Activated T-cell treated with anti-CD3 and anti-CD28 coated beads, Interleukin-2, amount 50 U/mL, for 4 hours (primary cell): ENCODE results near the gene ATF5. TPM values are rescaled to one million over a fixed set of nuclear protein-coding genes. Genes with fewer than 3 reads are reported as not detected.
A peak's percentile ranks its signal among the peaks of the same experiment; 100 is the strongest.
"Not testable (repeated sequence)": the region's sequence is repeated elsewhere in the genome, so short reads cannot be mapped to it uniquely, and the experiment has no call there.

ENCODE experiments used
- ATAC-seq, 2 donors: fragments of 200-7000 bp; cut with Tn5 transposase; one replicate each; pipeline ENCODE4 v1.10.0; 2021
- DNase-seq: peaks from one replicate; pipeline ENCODE4 v3.0.0-alpha.2; 2020
- H3K27me3 Mint-ChIP-seq: one replicate; pipeline ENCODE4 v1.8.0; 2021; ENCODE audit warnings: low read depth, mixed read lengths
- H3K36me3 Mint-ChIP-seq: one replicate; pipeline ENCODE4 v1.8.0; 2022; ENCODE audit warnings: mixed read lengths; ENCODE audit not compliant: insufficient read depth
- H3K4me1 Mint-ChIP-seq: one replicate; pipeline ENCODE4 v1.8.0; 2021; ENCODE audit warnings: low read depth, mixed read lengths
- H3K4me3 Mint-ChIP-seq: one replicate; pipeline ENCODE4 v1.8.0; 2021; ENCODE audit warnings: mild to moderate bottlenecking, moderate library complexity, mixed read lengths
- H3K9me3 Mint-ChIP-seq: one replicate; pipeline ENCODE4 v1.8.0; 2021; ENCODE audit warnings: mixed read lengths
- total RNA-seq, 3 donors: library from RNA; stranded (reverse); gene quantifications; one replicate each; pipeline ENCODE4 v1.2.1, GENCODE V29; 2021

ATF5 gene
- total RNA-seq, 3 donors from 2014 or later, result 58.4 to 73.1 (median 60.6) TPM

GRCh38 chr19:49924004-49924880 lies 4.8 kb upstream of the ATF5 start:
- no peak for ATAC-seq
- no peak for DNase-seq
- Mint-ChIP-seq H3K9me3 (no peaks in the 10 kb centered on the region), H3K4me1 (peaks cover 48% of the 10 kb centered on the region), H3K4me3 (no peak overlapping the region), H3K27me3 (no peaks in the 10 kb centered on the region), H3K36me3 (peaks cover 39% of the 10 kb centered on the region)

GRCh38 chr19:49924881-49925210 lies 4.2 kb upstream of the ATF5 start:
- Mint-ChIP-seq H3K4me1 (peaks cover 49% of the 10 kb centered on the region), H3K36me3 (peaks cover 39% of the 10 kb centered on the region)
- not testable (repeated sequence) for H3K4me3 Mint-ChIP-seq, ATAC-seq, H3K27me3 Mint-ChIP-seq, H3K9me3 Mint-ChIP-seq, DNase-seq

- DNase-seq (no peak), ATAC-seq (no peak)
- Mint-ChIP-seq H3K4me3 (peak overlapping the region; percentile 13), H3K9me3 (peaks cover 4% of the 10 kb centered on the region), H3K36me3 (peaks cover 39% of the 10 kb centered on the region), H3K27me3 (no peaks in the 10 kb centered on the region), H3K4me1 (peaks cover 52% of the 10 kb centered on the region)
Measured at GRCh38 chr19:49925486-49925885, 3.5 kb upstream of the ATF5 start.

- Mint-ChIP-seq H3K27me3 (no peaks in the 10 kb centered on the region), H3K4me3 (no peak overlapping the region), H3K4me1 (peaks cover 52% of the 10 kb centered on the region), H3K9me3 (peaks cover 4% of the 10 kb centered on the region), H3K36me3 (peaks cover 36% of the 10 kb centered on the region)
- DNase-seq (no peak), ATAC-seq (no peak)
Measured at GRCh38 chr19:49926515-49926914, 2.5 kb upstream of the ATF5 start.

GRCh38 chr19:49927526-49928264 lies 1.3 kb upstream of the ATF5 start:
- H3K9me3 Mint-ChIP-seq, result peaks cover 8% of the 10 kb centered on the region
- H3K27me3 Mint-ChIP-seq, result no peaks in the 10 kb centered on the region
- peaks cover 56% of the 10 kb centered on the region for H3K4me1 Mint-ChIP-seq
- ATAC-seq (no peak), DNase-seq (no peak)
- peaks cover 38% of the 10 kb centered on the region for H3K36me3 Mint-ChIP-seq
- H3K4me3 Mint-ChIP-seq, result peak overlapping the region; percentile 98

DNA sequence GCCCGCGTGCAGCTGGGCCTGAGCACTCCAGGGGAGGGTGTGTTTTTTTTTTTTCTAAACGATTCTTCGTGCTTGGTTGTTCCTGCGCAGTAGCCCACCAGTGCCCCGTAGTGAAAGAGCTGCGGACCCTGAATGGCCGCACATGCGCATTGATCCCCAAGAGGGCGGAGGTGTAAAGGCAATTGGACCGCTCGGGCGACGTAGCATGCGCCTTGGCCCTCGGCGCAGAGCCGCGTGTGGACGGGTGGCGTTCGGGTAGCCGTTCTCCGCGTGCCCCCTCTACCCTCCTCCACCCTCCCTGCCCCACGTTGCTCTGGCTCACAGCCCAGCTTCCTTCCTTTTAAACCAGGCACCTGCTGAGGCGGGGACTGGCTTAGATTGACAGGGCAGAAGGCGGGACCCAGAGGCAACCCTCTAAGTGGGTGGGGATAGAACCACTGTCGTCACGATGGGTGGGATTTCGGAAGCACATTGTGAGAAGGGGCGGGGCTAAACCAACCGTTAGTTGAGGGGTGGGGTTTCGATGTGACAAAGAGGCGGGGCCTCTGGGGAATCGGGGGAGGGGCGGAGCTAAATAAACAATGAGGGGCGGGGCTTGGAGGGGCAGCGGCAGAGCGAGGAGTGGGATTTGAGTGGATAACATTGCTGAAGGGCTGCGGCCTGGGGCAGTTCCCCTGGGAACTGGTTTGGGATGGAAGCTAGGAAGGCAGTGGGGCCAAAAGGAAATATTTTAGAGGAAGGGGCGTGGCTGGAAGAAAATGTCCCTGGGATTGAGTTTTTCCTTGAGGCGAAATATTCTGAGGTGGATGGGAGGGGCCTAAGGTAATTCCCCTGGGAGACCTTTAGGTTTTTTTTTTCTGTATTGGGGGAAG lies 842 bp downstream of the ATF5 start:
- Mint-ChIP-seq H3K36me3 (peaks cover 34% of the 10 kb centered on the region), H3K4me3 (peak overlapping the region; percentile 98), H3K4me1 (peaks cover 59% of the 10 kb centered on the region), H3K27me3 (no peaks in the 10 kb centered on the region), H3K9me3 (peaks cover 8% of the 10 kb centered on the region)
- ATAC-seq (peak; percentile 81 to 87), DNase-seq (peak; percentile 89)

DNA sequence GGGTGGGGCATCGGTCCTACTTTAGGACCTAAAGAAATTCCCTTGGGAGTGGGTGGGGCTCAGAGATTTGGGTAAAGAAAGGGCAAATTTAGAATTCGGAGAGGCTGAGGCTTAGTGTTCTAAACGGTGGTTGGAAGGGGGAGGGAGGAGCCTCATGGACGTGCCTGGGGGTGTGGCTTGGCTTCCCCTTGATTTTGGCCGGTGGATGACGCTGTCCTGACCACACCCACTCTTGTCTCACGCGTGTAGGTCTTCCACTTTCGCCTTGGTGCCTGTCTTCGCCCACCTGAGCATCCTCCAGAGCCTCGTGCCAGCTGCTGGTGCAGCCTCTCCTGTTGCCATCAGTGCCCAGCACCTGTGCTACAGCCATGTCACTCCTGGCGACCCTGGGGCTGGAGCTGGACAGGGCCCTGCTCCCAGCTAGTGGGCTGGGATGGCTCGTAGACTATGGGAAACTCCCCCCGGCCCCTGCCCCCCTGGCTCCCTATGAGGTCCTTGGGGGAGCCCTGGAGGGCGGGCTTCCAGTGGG lies 1.5 kb downstream of the ATF5 start:
- H3K27me3 Mint-ChIP-seq, result no peaks in the 10 kb centered on the region
- DNase-seq (no peak), ATAC-seq (no peak)
- H3K36me3 Mint-ChIP-seq, result peaks cover 31% of the 10 kb centered on the region
- H3K4me3 Mint-ChIP-seq, result peak overlapping the region; percentile 98
- peaks cover 8% of the 10 kb centered on the region for H3K9me3 Mint-ChIP-seq
- H3K4me1 Mint-ChIP-seq, result peaks cover 55% of the 10 kb centered on the region

- Mint-ChIP-seq H3K36me3 (peaks cover 29% of the 10 kb centered on the region), H3K27me3 (no peaks in the 10 kb centered on the region), H3K9me3 (peaks cover 8% of the 10 kb centered on the region), H3K4me1 (peaks cover 53% of the 10 kb centered on the region), H3K4me3 (peak overlapping the region; percentile 29)
- ATAC-seq, result no peak
- no peak for DNase-seq
Measured at GRCh38 chr19:49931293-49932040, 2.5 kb downstream of the ATF5 start.

DNA sequence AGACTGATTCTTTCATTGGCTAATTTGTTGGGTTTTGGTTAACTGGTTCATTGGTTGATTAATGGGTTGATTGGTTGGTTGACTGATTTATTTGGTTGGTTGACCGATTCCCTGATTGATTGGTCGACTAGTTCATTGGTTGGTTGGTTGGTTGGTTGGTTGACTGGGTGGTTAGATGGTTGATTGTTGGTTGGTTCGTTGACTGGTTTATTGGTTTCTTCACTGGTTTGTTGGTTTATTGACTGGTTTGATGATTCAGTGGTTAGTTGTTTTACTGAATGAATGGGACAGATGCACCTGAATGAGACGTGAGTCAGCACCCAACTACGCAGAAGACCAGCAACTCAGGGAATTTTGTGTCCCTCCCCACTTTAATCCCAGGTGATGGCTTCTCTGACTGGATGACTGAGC lies 3.0 kb downstream of the ATF5 start:
- H3K4me1 Mint-ChIP-seq, result peaks cover 50% of the 10 kb centered on the region
- peak overlapping the region; percentile 29 for H3K4me3 Mint-ChIP-seq
- no peaks in the 10 kb centered on the region for H3K27me3 Mint-ChIP-seq

GRCh38 chr19:49932731-49933131 lies 3.7 kb downstream of the ATF5 start:
- Mint-ChIP-seq H3K9me3 (peaks cover 8% of the 10 kb centered on the region), H3K27me3 (no peaks in the 10 kb centered on the region), H3K4me3 (peak overlapping the region; percentile 21), H3K36me3 (peaks cover 21% of the 10 kb centered on the region), H3K4me1 (peaks cover 46% of the 10 kb centered on the region)
- no peak for ATAC-seq
- DNase-seq, result no peak

More for the DNA sequence above, 3.0 kb downstream of the ATF5 start:
- H3K9me3 Mint-ChIP-seq, result peaks cover 8% of the 10 kb centered on the region
- no peak for DNase-seq
- peaks cover 27% of the 10 kb centered on the region for H3K36me3 Mint-ChIP-seq
- ATAC-seq, result no peak

DNA sequence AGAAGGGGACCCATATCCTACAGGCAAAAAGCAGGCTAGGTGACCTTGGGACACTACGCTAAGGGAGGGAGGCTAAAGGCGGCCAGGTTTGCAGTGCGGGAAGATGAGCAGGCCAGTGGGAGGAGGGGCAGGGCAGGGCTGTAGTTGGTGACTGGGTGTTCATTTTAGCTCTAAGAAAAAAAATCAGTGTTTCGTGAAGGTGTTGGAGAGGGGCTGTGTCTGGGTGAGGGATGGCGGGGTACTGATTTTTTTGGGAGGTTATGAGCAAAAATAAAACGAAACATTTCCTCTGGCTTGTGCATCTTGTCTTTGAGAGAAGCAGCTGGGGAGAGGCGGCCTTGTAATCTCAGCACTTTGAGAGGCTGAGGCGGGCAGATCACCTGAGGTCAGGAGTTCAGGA lies 4.6 kb downstream of the ATF5 start:
- Mint-ChIP-seq H3K36me3 (peaks cover 17% of the 10 kb centered on the region), H3K4me3 (peak overlapping the region; percentile 38)

DNA sequence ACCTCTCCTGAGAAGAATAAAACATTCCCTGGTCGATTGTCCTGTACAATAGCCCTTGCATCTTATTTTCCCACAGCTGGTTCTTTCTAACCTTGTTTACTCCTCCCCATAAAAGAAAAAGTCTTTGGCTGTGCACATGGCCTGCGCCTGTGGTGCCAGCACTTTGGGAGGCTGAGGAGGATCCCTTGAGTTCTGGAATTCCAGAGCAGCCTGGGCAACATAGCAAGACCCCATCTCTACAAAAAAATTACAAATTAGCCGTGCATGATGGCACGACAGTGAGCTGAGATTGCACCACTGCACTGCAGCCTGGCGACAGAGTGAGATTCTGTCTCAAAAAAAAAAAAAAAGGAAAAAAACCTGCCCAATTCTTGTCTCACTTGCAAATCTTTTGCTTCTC lies 7.5 kb downstream of the ATF5 start:
- Mint-ChIP-seq H3K4me1 (peaks cover 21% of the 10 kb centered on the region), H3K27me3 (peaks cover 3% of the 10 kb centered on the region), H3K36me3 (peaks cover 8% of the 10 kb centered on the region), H3K4me3 (no peak overlapping the region), H3K9me3 (peaks cover 4% of the 10 kb centered on the region)
- DNase-seq (no peak), ATAC-seq (no peak)

More for the DNA sequence above, 4.6 kb downstream of the ATF5 start:
- peaks cover 39% of the 10 kb centered on the region for H3K4me1 Mint-ChIP-seq
- no peak for DNase-seq
- H3K9me3 Mint-ChIP-seq, result peaks cover 8% of the 10 kb centered on the region
- ATAC-seq, result no peak
- H3K27me3 Mint-ChIP-seq, result no peaks in the 10 kb centered on the region

GRCh38 chr19:49937750-49938381 lies 8.9 kb downstream of the ATF5 start:
- H3K36me3 Mint-ChIP-seq, result no peaks in the 10 kb centered on the region
- H3K4me1 Mint-ChIP-seq, result peaks cover 11% of the 10 kb centered on the region
- ATAC-seq (peak; percentile 79 to 80), DNase-seq (peak; percentile 78)
- H3K27me3 Mint-ChIP-seq, result peaks cover 4% of the 10 kb centered on the region
- H3K9me3 Mint-ChIP-seq, result no peaks in the 10 kb centered on the region
- H3K4me3 Mint-ChIP-seq, result no peak overlapping the region
